AG09319 (cell line): ENCODE measurements around the gene IST1.

Experiments used
- DNase-seq: peaks from one replicate; pipeline ENCODE4 v3.0.0-alpha.2; 2010; ENCODE audit warnings: low read depth; ENCODE audit errors: extremely low read depth
- CTCF ChIP-seq: IDR thresholded peaks from 2 replicates; pipeline ENCODE4 v1.5.1; 2011; ENCODE audit warnings: low read depth, mild to moderate bottlenecking, inconsistent platforms, low read length, moderate library complexity

The IST1 gene

GRCh38 chr16:71952825-71953224, 57.5 kb downstream of the IST1 start:
- no peak for DNase-seq
- TF ChIP-seq CTCF: no peak

- TF ChIP-seq CTCF: no peak
- no peak for DNase-seq
Measured at GRCh38 chr16:71954180-71954579, 58.8 kb downstream of the IST1 start.

DNA sequence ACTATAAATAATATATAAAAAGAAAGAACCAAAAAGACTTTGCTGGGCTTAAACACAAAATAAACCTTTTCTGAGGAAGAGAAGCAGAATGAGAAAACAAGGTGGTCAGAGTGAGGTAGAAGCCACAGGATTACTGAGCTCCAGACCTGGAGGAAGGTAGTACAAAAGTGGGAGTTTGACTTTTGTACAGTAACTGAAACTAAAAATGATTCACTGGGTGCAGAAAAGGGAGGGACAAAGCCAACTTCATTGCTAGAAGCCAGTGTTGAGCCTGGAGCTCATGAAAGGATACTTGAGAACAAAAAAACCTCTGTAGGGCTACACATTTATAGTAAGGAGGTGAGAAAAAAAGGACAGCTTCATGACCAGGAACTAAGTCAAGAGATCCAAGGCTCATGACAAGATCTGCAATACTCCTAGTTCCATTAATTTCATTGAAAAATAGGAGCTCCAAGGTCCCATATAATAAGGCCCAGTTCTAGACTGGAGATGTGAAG, 59.4 kb downstream of the IST1 start:
- DNase-seq: no peak
- no peak for TF ChIP-seq CTCF

GRCh38 chr16:71956486-71956885, 61.2 kb downstream of the IST1 start:
- DNase-seq: no peak
- no peak for TF ChIP-seq CTCF

GRCh38 chr16:71961066-71962039, 66.0 kb downstream of the IST1 start:
- DNase-seq: peak; percentile 65
- TF ChIP-seq CTCF: peak; percentile 89

DNA sequence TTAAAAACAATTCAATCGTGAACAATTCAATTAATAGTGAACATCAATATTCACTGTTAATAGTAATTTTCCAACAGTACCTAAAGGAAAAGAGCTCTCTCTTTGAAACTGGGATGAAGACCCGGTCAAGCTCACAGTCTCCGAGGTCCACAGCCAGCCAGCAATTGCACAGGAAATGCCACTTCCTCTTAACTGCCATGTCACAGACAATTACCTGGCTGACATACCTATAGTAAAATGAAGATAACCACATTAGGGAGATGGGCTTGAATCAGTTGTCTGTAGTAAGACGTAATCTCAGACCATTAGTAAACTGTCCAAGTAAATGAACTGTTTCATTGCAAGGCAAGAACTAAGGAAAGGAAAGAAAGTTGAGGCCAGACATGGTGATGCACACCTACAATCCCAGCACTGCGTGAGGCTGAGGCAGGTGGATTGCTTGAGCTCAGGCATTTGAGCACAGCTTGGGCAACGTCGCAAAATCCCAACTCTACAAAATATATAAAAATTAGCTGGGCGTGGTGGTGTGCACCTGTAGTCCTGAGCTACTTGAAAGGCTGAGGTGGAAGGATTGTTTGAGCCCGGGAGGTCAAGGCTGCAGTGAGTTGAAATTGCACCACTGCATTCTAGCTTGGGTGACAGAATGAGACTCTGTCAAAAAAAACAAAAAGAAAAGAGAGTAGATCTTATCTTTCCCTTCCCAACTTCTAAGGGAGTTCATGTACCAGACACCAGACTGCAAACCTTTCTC, 68.0 kb downstream of the IST1 start:
- no peak for DNase-seq
- no peak for TF ChIP-seq CTCF

DNA sequence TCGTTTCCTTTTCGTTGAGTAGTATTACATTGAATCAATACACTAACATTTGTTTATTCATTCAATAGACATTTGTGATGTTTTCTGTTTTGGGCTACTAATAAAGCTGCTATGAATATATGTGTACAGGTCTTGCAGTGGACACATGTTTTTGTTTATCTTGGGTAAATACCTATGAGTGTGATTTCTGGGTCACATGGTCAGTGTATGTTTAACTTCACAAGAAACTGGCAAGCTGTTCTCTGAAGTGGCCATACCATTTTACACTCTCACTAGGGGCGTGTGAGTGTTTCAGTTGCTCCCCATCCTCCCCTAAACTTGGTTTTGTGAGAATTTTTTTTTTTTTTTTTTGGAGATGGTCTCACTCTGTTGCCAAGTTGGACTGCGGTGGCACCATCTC, 69.9 kb downstream of the IST1 start:
- no peak for DNase-seq
- no peak for TF ChIP-seq CTCF
